HCT116 (cell line): Measurements from ENCODE around the gene FMOD. TPM values are rescaled to one million over a fixed set of nuclear protein-coding genes. Genes with fewer than 3 reads are reported as not detected.
"Not testable (repeated sequence)": the region's sequence is repeated elsewhere in the genome, so short reads cannot be mapped to it uniquely, and the experiment has no call there.

ENCODE experiments used
- ATAC-seq: fragments of 200-7000 bp; cut with Tn5 transposase; 2 replicates; pipeline ENCODE4 v1.9.1; 2020; ENCODE audit warnings: mild to moderate bottlenecking, moderate library complexity
- BruUV-seq: library from RNA; stranded (reverse); fragments of 400-500 nt; replicated peaks from 2 replicates; lab custom pipeline; 2021; lab: Mats Ljungman, UMichigan
- CTCF ChIA-PET: fragments of 300-600 bp; sonication (Branson Sonifier 250); formaldehyde crosslinking; loops from one replicate; lab custom pipeline; 2021; ENCODE audit warnings: antibody characterized with exemption; lab: Charles Lee
- POLR2A ChIA-PET: fragments of 300-600, 350-600 bp; sonication (Branson Sonifier 250); formaldehyde crosslinking; loops from one replicate; lab custom pipeline; 2021; ENCODE audit warnings: antibody characterized with exemption; lab: Charles Lee
- RAD21 ChIA-PET, 2 experiments: fragments of 300-600 bp; sonication (Branson Sonifier 250); formaldehyde crosslinking; loops; one replicate each; lab custom pipeline; 2023; ENCODE audit warnings: low total read pairs in 2 of 2; ENCODE audit not compliant: uncharacterized antibody in 2 of 2, unreplicated experiment in 2 of 2, low non-redundant PET in 1 of 2; lab: Charles Lee
- DNase-seq: peaks from one replicate; pipeline ENCODE4 v3.0.0-alpha.2; 2010; ENCODE audit warnings: low read depth, low spot score
- H2AFZ ChIP-seq: fragments of 200-600 bp; shearing (Covaris generic), sonication (generic); 2 replicates; pipeline ENCODE4 v1.6.1; 2017; ENCODE audit warnings: low read depth, mixed run types, mixed read lengths, antibody characterized with exemption, low read length; ENCODE audit not compliant: poor library complexity, severe bottlenecking
- H3K27ac ChIP-seq: 2 replicates; pipeline ENCODE4 v1.5.1; 2012; ENCODE audit warnings: low read depth, low read length
- H3K27me3 ChIP-seq: fragments of 200-600 bp; sonication (generic); 2 replicates; pipeline ENCODE4 v1.6.1; 2016; ENCODE audit warnings: mixed run types, low read length, mixed read lengths; ENCODE audit not compliant: insufficient read depth
- H3K36me3 ChIP-seq, 2 experiments: fragments of 200-500 bp in 1 of 2; fragments of 200-600 bp in 1 of 2; sonication (Bioruptor generic) in 1 of 2; sonication (generic) in 1 of 2; 2 replicates each; pipeline versions ENCODE4 v1.5.1 to v1.6.1; 2014 to 2016; ENCODE audit warnings: low read length in 2 of 2, inconsistent platforms in 1 of 2, mixed read lengths in 1 of 2, mixed run types in 1 of 2; ENCODE audit not compliant: insufficient read depth in 2 of 2, control insufficient read depth in 1 of 2
- H3K4me1 ChIP-seq, 2 experiments: fragments of 200-600 bp in 1 of 2; sonication (generic) in 1 of 2; 2 replicates each; pipeline versions ENCODE4 v1.5.1 to v1.6.1; 2012 to 2017; ENCODE audit warnings: low read length in 2 of 2, inconsistent platforms in 1 of 2, mild to moderate bottlenecking in 1 of 2, mixed read lengths in 1 of 2, mixed run types in 1 of 2, moderate library complexity in 1 of 2; ENCODE audit not compliant: insufficient read depth in 2 of 2, control insufficient read depth in 1 of 2
- H3K4me2 ChIP-seq: fragments of 200-600 bp; sonication (generic); 2 replicates; pipeline ENCODE4 v1.6.1; 2017; ENCODE audit warnings: mixed run types, low read length, mixed read lengths
- H3K4me3 ChIP-seq, 2 experiments: fragments of 200-600 bp in 1 of 2; sonication (generic) in 1 of 2; replicated peaks in 1 of 2; 2 replicates each; pipeline ENCODE4 v1.5.1; 2011 to 2016; ENCODE audit warnings: low read length in 2 of 2, control low read depth in 1 of 2, low read depth in 1 of 2, mild to moderate bottlenecking in 1 of 2, mixed read lengths in 1 of 2, mixed run types in 1 of 2
- H3K79me2 ChIP-seq: fragments of 200-600 bp; sonication (generic); 2 replicates; pipeline ENCODE4 v1.6.1; 2017; ENCODE audit warnings: mild to moderate bottlenecking, mixed run types, low read length, moderate library complexity, mixed read lengths; ENCODE audit not compliant: insufficient read depth
- H3K9ac ChIP-seq: fragments of 200-600 bp; sonication (generic); 2 replicates; pipeline ENCODE4 v1.6.1; 2016; ENCODE audit warnings: low read length, mixed read lengths
- H3K9me2 ChIP-seq: fragments of 200-600 bp; sonication (generic), shearing (Covaris generic); 2 replicates; pipeline ENCODE4 v1.6.1; 2017; ENCODE audit warnings: mixed run types, mild to moderate bottlenecking, moderate library complexity; ENCODE audit not compliant: insufficient read depth
- H3K9me3 ChIP-seq, 2 experiments: fragments of 200-500 bp in 1 of 2; fragments of 200-600 bp in 1 of 2; sonication (Bioruptor generic) in 1 of 2; sonication (generic) in 1 of 2; 2 replicates each; pipeline ENCODE4 v1.6.1; 2014 to 2017; ENCODE audit warnings: low read length in 2 of 2, mixed read lengths in 2 of 2, inconsistent platforms in 1 of 2, low read depth in 1 of 2, mild to moderate bottlenecking in 1 of 2, mixed run types in 1 of 2, moderate library complexity in 1 of 2; ENCODE audit not compliant: control insufficient read depth in 1 of 2, insufficient read depth in 1 of 2
- H4K20me1 ChIP-seq: fragments of 200-600 bp; sonication (generic), shearing (Covaris generic); 2 replicates; pipeline ENCODE4 v1.6.1; 2017; ENCODE audit warnings: mixed run types, mild to moderate bottlenecking, moderate library complexity; ENCODE audit not compliant: insufficient read depth
- CBX3 ChIP-seq: IDR thresholded peaks from 2 replicates; pipeline ENCODE4 v1.6.1; 2012; ENCODE audit warnings: low read depth
- CEBPB ChIP-seq: IDR thresholded peaks from 2 replicates; pipeline ENCODE4 v1.6.1; 2012; ENCODE audit warnings: low read depth
- EGR1 ChIP-seq: IDR thresholded peaks from 2 replicates; pipeline ENCODE4 v1.6.1; 2012; ENCODE audit warnings: low read depth
- ELF1 ChIP-seq: IDR thresholded peaks from 2 replicates; pipeline ENCODE4 v1.6.1; 2012; ENCODE audit warnings: low read depth, borderline replicate concordance
- EZH2 ChIP-seq: fragments of 200-600 bp; sonication (generic); IDR thresholded peaks from 2 replicates; pipeline ENCODE4 v1.6.1; 2017; ENCODE audit warnings: antibody characterized with exemption, mixed run types
- EZH2phosphoT487 ChIP-seq: fragments of 200-600 bp; IDR thresholded peaks from 2 replicates; pipeline ENCODE4 v1.6.1; 2018; ENCODE audit warnings: antibody characterized with exemption, borderline replicate concordance
- FOSL1 ChIP-seq: IDR thresholded peaks from 2 replicates; pipeline ENCODE4 v1.6.1; 2012; ENCODE audit warnings: low read depth
- JUND ChIP-seq: IDR thresholded peaks from 2 replicates; pipeline ENCODE4 v1.6.1; 2012
- POLR2A ChIP-seq: IDR thresholded peaks from 2 replicates; pipeline ENCODE4 v1.7.0; 2011; ENCODE audit warnings: borderline replicate concordance; ENCODE audit not compliant: insufficient read depth, insufficient read length; ENCODE audit errors: extremely low read depth
- RAD21 ChIP-seq: IDR thresholded peaks from 2 replicates; pipeline ENCODE4 v1.6.1; 2012; ENCODE audit warnings: low read depth, mild to moderate bottlenecking
- SP1 ChIP-seq: IDR thresholded peaks from 2 replicates; pipeline ENCODE4 v1.6.1; 2012; ENCODE audit warnings: low read depth
- YY1 ChIP-seq: IDR thresholded peaks from 2 replicates; pipeline ENCODE4 v1.6.1; 2011; ENCODE audit warnings: low read length, low read depth, moderate library complexity, mild to moderate bottlenecking; ENCODE audit not compliant: insufficient replicate concordance; ENCODE audit errors: extremely low read depth
- intact Hi-C: fragments of 100-400 bp; cut with micrococcal nuclease; formaldehyde crosslinking; loops from 2 replicates; pipeline ENCODE4 v1.10.0; 2022
- total RNA-seq: library from RNA; stranded (reverse); gene quantifications from one replicate; pipeline ENCODE4 v1.2.1, GENCODE V29; 2021; ENCODE audit not compliant: unreplicated experiment
- TF ChIP-seq, protein P1 (sequence below): IDR thresholded peaks from 2 replicates; pipeline ENCODE4 v1.6.1; 2011; ENCODE audit warnings: mild to moderate bottlenecking, low read length, moderate library complexity; ENCODE audit not compliant: insufficient replicate concordance; ENCODE audit errors: extremely low read depth
- TF ChIP-seq, protein P2 (sequence below): IDR thresholded peaks from 2 replicates; pipeline ENCODE4 v1.6.1; 2012
- TF ChIP-seq, protein P3 (sequence below), 3 experiments: fragments of 200-600 bp in 1 of 3; sonication (generic) in 1 of 3; IDR thresholded peaks in 2 of 3; conservative IDR thresholded peaks in 1 of 3; 2 replicates each; pipeline ENCODE4 v1.5.1; 2012 to 2017; ENCODE audit warnings: low read depth in 2 of 3, low read length in 2 of 3, antibody characterized with exemption in 1 of 3, borderline replicate concordance in 1 of 3, control low read depth in 1 of 3, mild to moderate bottlenecking in 1 of 3, mixed read lengths in 1 of 3, mixed run types in 1 of 3, moderate library complexity in 1 of 3; ENCODE audit not compliant: insufficient read depth in 1 of 3
- TF ChIP-seq, protein P4 (sequence below): IDR thresholded peaks from 2 replicates; pipeline ENCODE4 v1.6.1; 2012

The FMOD gene
- total RNA-seq, 1 experiment from 2014 or later, result not detected

DNA sequence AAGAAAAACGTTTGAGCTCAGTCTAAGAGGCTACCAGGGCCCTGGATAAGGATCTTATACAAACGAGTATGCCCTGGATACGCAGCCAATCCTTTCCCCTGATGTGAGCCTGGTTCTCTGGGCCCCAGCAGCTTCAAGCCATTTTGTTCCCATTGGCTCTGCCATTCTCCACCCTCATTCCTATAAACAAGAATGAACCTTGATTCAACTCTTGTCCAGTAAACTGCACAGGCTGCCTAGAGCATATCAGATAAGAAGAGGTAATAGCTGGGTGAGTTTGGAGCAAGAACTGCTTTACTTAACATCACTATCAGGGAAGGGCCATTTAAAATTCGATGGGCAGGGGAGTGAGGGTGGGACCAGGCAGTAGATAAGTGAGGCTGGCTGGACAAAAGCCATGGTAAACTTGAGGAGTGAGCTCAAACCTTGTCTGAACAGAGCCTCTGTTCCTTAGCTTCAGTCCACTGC, 34.3 kb downstream of the FMOD start:
- Histone ChIP-seq H3K9me2 (no peaks in the 10 kb centered on the region), H2AFZ (no peak overlapping the region), H3K9me3 (no peaks in the 10 kb centered on the region), H3K4me2 (no peak overlapping the region), H3K27me3 (peaks cover 6% of the 10 kb centered on the region), H4K20me1 (no peaks in the 10 kb centered on the region), H3K9ac (no peak overlapping the region), H3K79me2 (no peaks in the 10 kb centered on the region), H3K36me3 (no peaks in the 10 kb centered on the region), H3K4me3 (no peak overlapping the region), H3K4me1 (no peaks in the 10 kb centered on the region), H3K27ac (no peak overlapping the region)
- ATAC-seq (no peak), DNase-seq (no peak)
- ChIA-PET RAD21 (no interaction called here), POLR2A (interaction anchor here (0.7 to 2.0 kb wide), 3 partner anchors 10 to 12 kb away, joined by 3 to 7 read pairs (median 5); partner anchors contain the start of gene BTG2), CTCF (interaction anchor here (1.7 kb wide), 1 partner anchor 44 kb away, joined by 4 read pairs; no protein-coding TSS in a partner anchor)
- intact Hi-C loops, result no loop called here
- no TSS peak for BruUV-seq
- TF ChIP-seq JUND (no peak), SP1 (no peak), CBX3 (no peak), FOSL1 (no peak), YY1 (no peak), RAD21 (no peak), EGR1 (no peak), EZH2phosphoT487 (no peak), CEBPB (no peak), EZH2 (no peak), POLR2A (no peak), ELF1 (no peak)
- TF ChIP-seq, protein P1, sequence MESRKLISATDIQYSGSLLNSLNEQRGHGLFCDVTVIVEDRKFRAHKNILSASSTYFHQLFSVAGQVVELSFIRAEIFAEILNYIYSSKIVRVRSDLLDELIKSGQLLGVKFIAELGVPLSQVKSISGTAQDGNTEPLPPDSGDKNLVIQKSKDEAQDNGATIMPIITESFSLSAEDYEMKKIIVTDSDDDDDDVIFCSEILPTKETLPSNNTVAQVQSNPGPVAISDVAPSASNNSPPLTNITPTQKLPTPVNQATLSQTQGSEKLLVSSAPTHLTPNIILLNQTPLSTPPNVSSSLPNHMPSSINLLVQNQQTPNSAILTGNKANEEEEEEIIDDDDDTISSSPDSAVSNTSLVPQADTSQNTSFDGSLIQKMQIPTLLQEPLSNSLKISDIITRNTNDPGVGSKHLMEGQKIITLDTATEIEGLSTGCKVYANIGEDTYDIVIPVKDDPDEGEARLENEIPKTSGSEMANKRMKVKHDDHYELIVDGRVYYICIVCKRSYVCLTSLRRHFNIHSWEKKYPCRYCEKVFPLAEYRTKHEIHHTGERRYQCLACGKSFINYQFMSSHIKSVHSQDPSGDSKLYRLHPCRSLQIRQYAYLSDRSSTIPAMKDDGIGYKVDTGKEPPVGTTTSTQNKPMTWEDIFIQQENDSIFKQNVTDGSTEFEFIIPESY, result no peak
- TF ChIP-seq, protein P2, sequence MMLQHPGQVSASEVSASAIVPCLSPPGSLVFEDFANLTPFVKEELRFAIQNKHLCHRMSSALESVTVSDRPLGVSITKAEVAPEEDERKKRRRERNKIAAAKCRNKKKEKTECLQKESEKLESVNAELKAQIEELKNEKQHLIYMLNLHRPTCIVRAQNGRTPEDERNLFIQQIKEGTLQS, result no peak
- TF ChIP-seq, protein P3, sequence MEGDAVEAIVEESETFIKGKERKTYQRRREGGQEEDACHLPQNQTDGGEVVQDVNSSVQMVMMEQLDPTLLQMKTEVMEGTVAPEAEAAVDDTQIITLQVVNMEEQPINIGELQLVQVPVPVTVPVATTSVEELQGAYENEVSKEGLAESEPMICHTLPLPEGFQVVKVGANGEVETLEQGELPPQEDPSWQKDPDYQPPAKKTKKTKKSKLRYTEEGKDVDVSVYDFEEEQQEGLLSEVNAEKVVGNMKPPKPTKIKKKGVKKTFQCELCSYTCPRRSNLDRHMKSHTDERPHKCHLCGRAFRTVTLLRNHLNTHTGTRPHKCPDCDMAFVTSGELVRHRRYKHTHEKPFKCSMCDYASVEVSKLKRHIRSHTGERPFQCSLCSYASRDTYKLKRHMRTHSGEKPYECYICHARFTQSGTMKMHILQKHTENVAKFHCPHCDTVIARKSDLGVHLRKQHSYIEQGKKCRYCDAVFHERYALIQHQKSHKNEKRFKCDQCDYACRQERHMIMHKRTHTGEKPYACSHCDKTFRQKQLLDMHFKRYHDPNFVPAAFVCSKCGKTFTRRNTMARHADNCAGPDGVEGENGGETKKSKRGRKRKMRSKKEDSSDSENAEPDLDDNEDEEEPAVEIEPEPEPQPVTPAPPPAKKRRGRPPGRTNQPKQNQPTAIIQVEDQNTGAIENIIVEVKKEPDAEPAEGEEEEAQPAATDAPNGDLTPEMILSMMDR (IDR thresholded peaks at IDR 0.05 in 2 of 3, conservative IDR thresholded peaks at IDR 0.05 in 1 of 3; ENCODE audit: borderline replicate concordance in 1 of 3, insufficient read depth in 1 of 3, low read depth in 2 of 3, low read length in 2 of 3), result no peak
- TF ChIP-seq, protein P4, sequence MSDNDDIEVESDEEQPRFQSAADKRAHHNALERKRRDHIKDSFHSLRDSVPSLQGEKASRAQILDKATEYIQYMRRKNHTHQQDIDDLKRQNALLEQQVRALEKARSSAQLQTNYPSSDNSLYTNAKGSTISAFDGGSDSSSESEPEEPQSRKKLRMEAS, result no peak

DNA sequence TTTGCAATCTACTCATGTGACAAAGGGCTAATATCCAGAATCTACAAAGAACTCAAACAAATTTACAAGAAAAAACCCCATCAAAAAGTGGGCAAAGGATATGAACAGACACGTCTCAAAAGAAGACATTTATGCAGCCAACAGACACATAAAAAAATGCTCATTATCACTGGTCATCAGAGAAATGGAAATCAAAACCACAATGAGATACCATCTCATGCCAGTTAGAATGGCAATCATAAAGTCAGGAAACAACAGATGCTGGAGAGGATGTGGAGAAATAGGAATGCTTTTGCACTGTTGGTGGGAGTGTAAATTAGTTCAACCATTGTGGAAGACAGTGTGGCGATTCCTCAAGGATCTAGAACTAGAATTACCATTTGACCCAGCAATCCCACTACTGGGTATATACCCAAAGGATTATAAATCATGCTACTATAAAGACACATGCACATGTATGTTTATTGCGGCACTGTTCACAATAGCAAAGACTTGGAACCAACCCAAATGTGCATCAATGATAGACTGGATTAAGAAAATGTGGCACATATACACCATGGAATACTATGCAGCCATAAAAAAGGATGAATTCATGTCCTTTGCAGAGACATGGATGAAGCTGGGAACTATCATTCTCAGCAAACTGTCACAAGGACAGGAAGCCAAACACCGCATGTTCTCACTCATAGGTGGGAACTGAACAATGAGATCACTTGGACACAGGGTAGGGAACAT, 36.7 kb downstream of the FMOD start:
- DNase-seq, H3K9ac ChIP-seq, H3K4me1 ChIP-seq, BruUV-seq, H3K4me3 ChIP-seq, RAD21 ChIA-PET, POLR2A ChIA-PET, H3K9me3 ChIP-seq, H3K9me2 ChIP-seq, H2AFZ ChIP-seq, ATAC-seq, H3K79me2 ChIP-seq, H3K27me3 ChIP-seq, H4K20me1 ChIP-seq, H3K4me2 ChIP-seq, H3K27ac ChIP-seq, intact Hi-C loops, H3K36me3 ChIP-seq: not testable (repeated sequence)
- CTCF ChIA-PET, result interaction anchor here (0.7 kb wide), 1 partner anchor 41 kb away, joined by 6 read pairs; no protein-coding TSS in a partner anchor
